GM23338 (cell line): ENCODE results near the gene PGBD5. TPM values are rescaled to one million over a fixed set of nuclear protein-coding genes. Genes with fewer than 3 reads are reported as not detected.

Experiments used
- ATAC-seq: fragments of 200-7000 bp; cut with Tn5 transposase; 3 replicates; pipeline ENCODE4 v1.9.1; 2020
- DNase-seq: peaks from one replicate; pipeline ENCODE4 v3.0.0-alpha.2; 2015; ENCODE audit warnings: low spot score
- H2AFZ ChIP-seq: fragments of 200-600 bp; sonication (generic); 2 replicates; pipeline ENCODE4 v1.8.0; 2016; ENCODE audit warnings: antibody characterized with exemption, mild to moderate bottlenecking, moderate library complexity
- H3F3A ChIP-seq: fragments of 200-600 bp; sonication (generic); replicated peaks from 2 replicates; pipeline ENCODE4 v1.8.0; 2017; ENCODE audit warnings: antibody characterized with exemption, mixed run types, low read depth
- H3K27ac ChIP-seq: fragments of 200-600 bp; sonication (generic); 2 replicates; pipeline ENCODE4 v1.6.1; 2016; ENCODE audit warnings: low read depth
- H3K27me3 ChIP-seq: fragments of 200-600 bp; sonication (generic); 2 replicates; pipeline ENCODE4 v1.8.0; 2016; ENCODE audit warnings: mild to moderate bottlenecking, mixed run types, moderate library complexity; ENCODE audit not compliant: insufficient read depth
- H3K36me3 ChIP-seq: fragments of 200-600 bp; sonication (generic); 2 replicates; pipeline ENCODE4 v1.8.0; 2016; ENCODE audit warnings: mild to moderate bottlenecking; ENCODE audit not compliant: insufficient read depth
- H3K4me1 ChIP-seq: fragments of 200-600 bp; sonication (generic); 2 replicates; pipeline ENCODE4 v1.8.0; 2016; ENCODE audit warnings: mild to moderate bottlenecking, moderate library complexity; ENCODE audit not compliant: insufficient read depth
- H3K4me2 ChIP-seq: fragments of 200-600 bp; sonication (generic); 2 replicates; pipeline ENCODE4 v1.7.1; 2017; ENCODE audit warnings: mixed run types
- H3K4me3 ChIP-seq: fragments of 200-600 bp; sonication (generic); 2 replicates; pipeline ENCODE4 v1.6.1; 2016; ENCODE audit warnings: mixed run types
- H3K79me2 ChIP-seq: fragments of 200-600 bp; sonication (generic); replicated peaks from 2 replicates; pipeline ENCODE4 v1.8.0; 2017; ENCODE audit warnings: mild to moderate bottlenecking; ENCODE audit not compliant: insufficient read depth
- H3K9me2 ChIP-seq: fragments of 200-600 bp; sonication (generic); 2 replicates; pipeline ENCODE4 v1.8.0; 2017; ENCODE audit not compliant: insufficient read depth
- H4K20me1 ChIP-seq: fragments of 200-600 bp; sonication (generic); replicated peaks from 2 replicates; pipeline ENCODE4 v1.8.0; 2017; ENCODE audit warnings: mild to moderate bottlenecking; ENCODE audit not compliant: insufficient read depth
- H3K27ac Mint-ChIP-seq: 2 replicates; pipeline ENCODE4 v1.8.0; 2020; ENCODE audit warnings: inconsistent platforms, mild to moderate bottlenecking, moderate library complexity, mixed read lengths
- H3K27me3 Mint-ChIP-seq: 3 replicates; pipeline ENCODE4 v1.8.0; 2022; ENCODE audit warnings: low read depth, mild to moderate bottlenecking, moderate library complexity, mixed read lengths, inconsistent platforms; ENCODE audit not compliant: insufficient read depth, poor library complexity
- H3K36me3 Mint-ChIP-seq: 3 replicates; pipeline ENCODE4 v1.8.0; 2021; ENCODE audit warnings: low read depth, mild to moderate bottlenecking, inconsistent platforms, moderate library complexity, mixed read lengths
- H3K4me1 Mint-ChIP-seq: 3 replicates; pipeline ENCODE4 v1.8.0; 2020; ENCODE audit warnings: mild to moderate bottlenecking, inconsistent platforms, mixed read lengths
- H3K4me3 Mint-ChIP-seq: 3 replicates; pipeline ENCODE4 v1.8.0; 2021; ENCODE audit warnings: moderate library complexity, mild to moderate bottlenecking, inconsistent platforms, mixed read lengths
- H3K9me3 Mint-ChIP-seq: 3 replicates; pipeline ENCODE4 v1.8.0; 2020; ENCODE audit warnings: moderate library complexity, mild to moderate bottlenecking, inconsistent platforms, mixed read lengths
- CREB1 ChIP-seq: fragments of 250-450 bp; sonication (Bioruptor Pico); IDR thresholded peaks from 2 replicates; pipeline ENCODE4 v1.5.0; 2020; ENCODE audit warnings: low read depth, mild to moderate bottlenecking, moderate library complexity
- ETS1 ChIP-seq: IDR thresholded peaks from 2 replicates; pipeline ENCODE4 v1.6.1; 2016; ENCODE audit warnings: antibody characterized with exemption
- EZH2phosphoT487 ChIP-seq: fragments of 200-600 bp; sonication (generic); IDR thresholded peaks from one replicate; pipeline ENCODE4 v1.8.1; 2018; ENCODE audit warnings: antibody characterized with exemption; ENCODE audit not compliant: unreplicated experiment
- NANOG ChIP-seq: IDR thresholded peaks from 2 replicates; pipeline ENCODE4 v1.6.1; 2016; ENCODE audit warnings: antibody characterized with exemption, borderline replicate concordance
- POLR2AphosphoS5 ChIP-seq: IDR thresholded peaks from 2 replicates; pipeline ENCODE4 v1.6.1; 2016; ENCODE audit warnings: antibody characterized with exemption, low read depth
- ZNF462 ChIP-seq: fragments of 250-450 bp; sonication (Bioruptor Pico); IDR thresholded peaks from 2 replicates; pipeline ENCODE4 v1.5.0; 2020; ENCODE audit warnings: mild to moderate bottlenecking, moderate library complexity
- polyA plus RNA-seq: library from polyadenylated mRNA; unstranded; fragments of >200 nt; fragmentation: Nextera tagmentation; extraction: Ambion mirVana; gene quantifications from 2 replicates; pipeline ENCODE4 v1.2.1, GENCODE V29; 2016
- total RNA-seq: library from RNA; depleted of rRNA; stranded (reverse); fragments of >200 nt; shearing (Covaris generic); gene quantifications from 2 replicates; pipeline ENCODE4 v1.2.3, GENCODE V29; 2014

Gene PGBD5
- total and polyA plus RNA-seq, 2 experiments from 2014 or later: 3.4 to 16.6 TPM

GRCh38 chr1:230431527-230431926, 5.4 kb upstream of the PGBD5 start:
- Histone ChIP-seq H3K4me2 (no peak overlapping the region), H3K9me2 (no peaks in the 10 kb centered on the region), H3K27me3 (no peaks in the 10 kb centered on the region), H3K79me2 (no peaks in the 10 kb centered on the region; the same call in 1 of the 2 replicates), H3F3A (peaks cover 2% of the 10 kb centered on the region; the same call in 1 of the 2 replicates), H3K4me1 (peaks cover 36% of the 10 kb centered on the region), H3K4me3 (no peak overlapping the region), H4K20me1 (no peaks in the 10 kb centered on the region), H3K36me3 (no peaks in the 10 kb centered on the region), H3K27ac (no peak overlapping the region), H2AFZ (no peak overlapping the region)
- no peak overlapping the region for H3K4me3 Mint-ChIP-seq
- peaks cover 10% of the 10 kb centered on the region for H3K36me3 Mint-ChIP-seq
- TF ChIP-seq ZNF462 (CRISPR knock-in tag): no peak
- TF ChIP-seq CREB1 (CRISPR knock-in tag): no peak
- no peak for TF ChIP-seq NANOG
- TF ChIP-seq POLR2AphosphoS5: no peak
- no peak for TF ChIP-seq EZH2phosphoT487
- no peak for TF ChIP-seq ETS1
- peaks cover 45% of the 10 kb centered on the region for H3K4me1 Mint-ChIP-seq
- peaks cover 10% of the 10 kb centered on the region for H3K27me3 Mint-ChIP-seq
- ATAC-seq: no peak
- H3K27ac Mint-ChIP-seq: no peak overlapping the region
- no peak for DNase-seq
- H3K9me3 Mint-ChIP-seq: peaks cover under 1% of the 10 kb centered on the region; the same call in 2 of the 3 replicates
